DMS153 (cell line): ENCODE results near the gene TOX2.

Experiments used
- DNase-seq: peaks from one replicate; lab custom pipeline; 2025; lab: John Stamatoyannopoulos, UW

TOX2 gene

GRCh38 chr20:44106615-44107014, 192.0 kb downstream of the TOX2 start:
- no peak for DNase-seq

- no peak for DNase-seq
Observed at GRCh38 chr20:44109951-44110361, 195.3 kb downstream of the TOX2 start.

- no peak for DNase-seq
Observed at GRCh38 chr20:44110816-44111568, 196.3 kb downstream of the TOX2 start.

- no peak for DNase-seq
Observed at GRCh38 chr20:44111712-44112335, 197.2 kb downstream of the TOX2 start.

DNA sequence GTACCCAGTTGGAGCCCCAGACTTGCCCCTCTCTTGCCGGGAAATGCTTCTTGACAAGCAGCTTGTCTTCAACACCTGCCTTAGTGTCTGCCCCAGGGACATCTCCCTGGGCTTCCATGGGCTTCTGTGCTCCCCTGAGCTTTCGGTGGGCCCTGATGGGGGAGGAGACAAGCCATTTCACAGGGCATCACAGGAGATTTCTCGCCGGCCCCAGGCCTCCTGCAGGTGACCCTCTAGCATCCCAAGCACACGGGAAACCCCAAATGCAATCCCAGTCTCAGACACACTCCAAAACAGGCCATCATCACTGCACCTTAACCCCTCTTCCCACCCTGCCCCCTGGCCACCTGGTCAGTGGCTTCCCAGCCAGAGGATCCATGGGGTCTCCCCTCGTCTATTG, 197.8 kb downstream of the TOX2 start:
- no peak for DNase-seq

DNA sequence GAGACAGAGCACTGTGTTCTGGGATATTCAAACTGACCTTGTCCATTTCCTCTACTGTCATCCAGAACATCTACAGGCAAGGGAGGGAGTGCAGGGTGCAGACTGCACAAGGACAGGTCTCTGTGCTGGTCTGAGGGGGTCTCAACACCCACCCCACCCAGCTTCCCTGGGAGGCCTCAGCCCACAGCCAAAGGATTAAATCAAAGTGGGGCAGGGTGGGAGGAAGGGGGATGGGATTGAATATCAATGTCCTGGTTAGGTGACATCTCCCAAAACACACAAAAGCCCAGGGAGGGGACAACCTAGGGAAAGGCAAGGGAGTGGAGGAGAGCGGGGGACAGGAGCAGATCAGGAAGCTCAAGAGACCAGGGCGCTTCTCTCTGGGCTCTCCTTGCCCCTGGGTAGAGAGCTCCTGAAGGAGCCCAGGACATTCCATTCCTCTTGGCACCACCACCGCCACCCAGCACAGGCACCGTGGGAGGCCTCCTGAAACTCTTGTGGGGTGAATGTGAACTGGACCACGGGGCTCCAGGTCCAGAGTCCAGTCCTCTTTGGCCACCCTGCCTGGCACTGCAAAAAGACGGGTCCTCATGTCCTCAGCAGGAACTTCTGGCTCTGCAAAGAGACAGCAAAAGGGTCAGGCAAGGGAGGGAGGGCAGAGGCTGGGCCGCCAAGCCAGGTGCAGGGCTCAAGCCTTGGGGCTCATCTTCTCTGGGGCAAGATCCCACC, 198.4 kb downstream of the TOX2 start:
- no peak for DNase-seq

- peak; percentile 75 for DNase-seq
Observed at GRCh38 chr20:44113618-44114376, 199.1 kb downstream of the TOX2 start.

DNA sequence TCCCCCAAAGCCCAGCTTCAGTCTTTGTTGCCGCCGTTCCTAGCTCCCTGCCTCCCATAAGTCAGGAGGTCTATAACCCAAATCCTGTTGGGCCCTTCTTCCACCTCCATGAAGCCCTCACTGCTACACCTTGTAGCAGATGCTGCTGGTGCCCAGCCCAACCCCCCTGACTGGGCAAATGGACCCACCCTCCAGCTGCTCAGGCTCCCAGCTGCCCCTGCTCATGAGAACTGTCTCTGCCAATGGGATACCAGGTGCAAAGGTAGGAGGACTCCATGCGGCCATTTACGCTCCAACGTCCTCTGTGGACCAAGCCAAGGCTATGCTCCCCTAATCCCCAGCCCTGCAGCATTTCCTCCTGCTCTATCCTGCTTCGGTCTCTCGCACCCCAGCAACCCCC, 200.5 kb downstream of the TOX2 start:
- no peak for DNase-seq

GRCh38 chr20:44115762-44116644, 201.4 kb downstream of the TOX2 start:
- no peak for DNase-seq

GRCh38 chr20:44117296-44118184, 202.9 kb downstream of the TOX2 start:
- no peak for DNase-seq

DNA sequence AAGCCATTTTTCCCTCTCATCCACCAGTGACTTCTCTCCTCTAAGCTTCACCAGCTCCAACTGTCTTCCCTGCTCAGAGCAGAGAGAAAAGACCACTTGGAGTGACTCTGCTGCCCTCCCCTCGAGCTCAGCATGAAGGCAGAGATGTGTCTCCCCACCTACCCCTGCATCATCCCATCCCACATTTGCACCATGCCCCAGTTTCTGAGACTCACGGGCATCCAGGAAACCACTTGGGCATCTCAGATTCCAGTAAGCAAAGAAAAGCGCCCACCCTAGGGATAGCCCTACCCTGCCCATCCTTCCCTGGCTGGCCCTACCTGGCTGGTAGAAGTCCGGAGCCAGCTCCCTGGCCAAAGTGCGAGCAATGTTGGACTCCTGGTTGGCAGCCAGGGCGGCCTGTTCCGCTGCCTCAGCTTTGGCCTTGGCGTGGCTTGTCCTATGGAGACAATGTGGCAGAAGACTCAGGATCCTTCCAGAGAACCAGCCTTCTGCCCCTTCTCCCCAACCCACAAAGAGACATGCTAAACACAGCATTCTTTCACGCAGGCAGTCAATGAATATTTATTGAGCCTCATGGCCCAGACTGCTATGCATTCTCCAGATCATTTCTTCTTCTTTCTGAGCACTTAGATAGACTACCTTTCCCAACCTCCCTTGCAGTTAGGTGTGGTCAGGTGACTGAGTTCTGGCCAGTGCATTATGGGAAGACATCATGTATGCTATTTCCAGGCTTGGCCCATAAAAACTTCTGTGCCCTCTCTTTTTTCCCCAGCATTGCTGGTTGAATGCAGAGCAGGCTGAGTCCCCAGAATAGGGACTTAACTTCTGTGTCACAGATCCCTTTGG, 203.8 kb downstream of the TOX2 start:
- DNase-seq: no peak
